Measurements from ENCODE around the gene SUGP2. TPM values are rescaled to one million over a fixed set of nuclear protein-coding genes. Genes with fewer than 3 reads are reported as not detected.

Gene SUGP2
- total RNA-seq, 1 experiment from 2014 or later, result 95.2 TPM

DNA sequence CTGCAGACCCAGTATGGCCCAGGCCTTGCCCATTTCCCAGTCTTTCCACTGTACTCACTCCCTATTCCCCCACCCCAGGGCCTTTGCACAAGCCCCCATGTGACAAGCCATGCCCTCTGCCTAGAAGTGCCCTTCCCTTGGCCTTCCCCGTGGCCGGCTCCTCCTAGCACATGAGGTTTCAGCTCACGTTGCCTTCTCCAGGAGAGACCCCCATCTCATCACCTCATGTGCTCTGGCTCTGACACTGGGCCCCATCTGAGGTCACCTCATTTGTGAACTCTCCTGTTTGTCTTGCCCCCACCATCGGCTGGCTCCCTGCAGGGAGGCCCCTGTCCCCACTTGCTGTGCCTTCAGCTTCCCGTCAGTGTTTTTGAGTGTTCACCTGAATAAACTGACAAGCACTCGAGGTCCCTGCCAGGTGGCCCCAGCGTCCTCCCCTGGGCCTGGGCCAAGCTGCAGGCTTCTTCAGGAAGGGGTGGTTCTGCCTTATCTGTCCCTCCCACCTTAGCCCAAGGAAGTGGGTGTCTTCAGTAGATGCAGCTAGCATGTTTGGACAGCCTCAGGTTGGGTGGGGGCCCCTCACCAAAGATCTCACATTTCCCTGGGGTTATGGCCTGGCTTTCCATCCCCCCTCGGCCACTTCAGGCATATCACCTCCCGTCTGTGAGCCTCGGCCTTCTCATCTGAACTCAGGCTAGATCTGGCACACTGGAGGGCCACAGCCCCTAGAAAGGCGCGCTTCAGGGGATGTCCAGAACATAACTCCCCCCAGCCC is 26.7 kb upstream of the SUGP2 start:
- Histone ChIP-seq H3K4me2 (ENCODE audit: insufficient read depth, insufficient read length, low read length) (no peak overlapping the region), H3K56ac (ENCODE audit: insufficient read length, low read depth, low read length) (no peak overlapping the region), H2BK15ac (ENCODE audit: low read depth, low read length) (no peak overlapping the region), H3K9ac (ENCODE audit: extremely low read depth, insufficient read length, low read length) (no peak overlapping the region), H2BK5ac (ENCODE audit: insufficient read length, low read length) (no peak overlapping the region), H3T11ph (ENCODE audit: low read length) (no peak overlapping the region), H3K4ac (ENCODE audit: low read depth, low read length) (no peak overlapping the region), H2AFZ (ENCODE audit: low read length) (no peak overlapping the region), H3K23ac (ENCODE audit: insufficient read length, low read depth, low read length) (no peak overlapping the region), H3K9me3 (ENCODE audit: control insufficient read depth, low read depth, low read length) (no peaks in the 10 kb centered on the region), H2BK12ac (ENCODE audit: insufficient read length, low read depth, low read length) (no peak overlapping the region), H4K5ac (ENCODE audit: insufficient read length, low read depth, low read length) (no peak overlapping the region), H4K20me1 (ENCODE audit: control insufficient read depth, insufficient read depth, insufficient read length) (no peaks in the 10 kb centered on the region), H3K27ac (ENCODE audit: insufficient read length, low read depth, low read length) (no peak overlapping the region), H3K79me1 (ENCODE audit: insufficient read depth, low read depth, low read length, poor library complexity, severe bottlenecking) (no peaks in the 10 kb centered on the region), H2BK120ac (ENCODE audit: low read depth, low read length, poor library complexity, severe bottlenecking) (no peak overlapping the region), H2BK20ac (ENCODE audit: low read depth, low read length, poor library complexity, severe bottlenecking) (no peak overlapping the region), H3K23me2 (ENCODE audit: insufficient read length, low read depth, low read length, poor library complexity, severe bottlenecking) (peaks cover 4% of the 10 kb centered on the region), H3K79me2 (ENCODE audit: insufficient read depth, low read length) (no peaks in the 10 kb centered on the region), H3K18ac (ENCODE audit: insufficient read length, low read depth, low read length) (no peak overlapping the region), H3K4me1 (ENCODE audit: insufficient read depth, low read length) (no peaks in the 10 kb centered on the region; the same call in 1 of the 2 replicates), H2AK5ac (ENCODE audit: insufficient read length, low read length) (no peak overlapping the region), H4K91ac (ENCODE audit: insufficient read length, low read depth, low read length) (no peak overlapping the region), H3K14ac (ENCODE audit: insufficient read depth, low read length) (no peak overlapping the region), H3K27me3 (ENCODE audit: insufficient read depth, low read length) (peaks cover 6% of the 10 kb centered on the region; the same call in 1 of the 2 replicates), H4K8ac (replicated peaks; ENCODE audit: insufficient read length, low read depth, low read length) (no peak overlapping the region)
- WGBS (ENCODE audit: extremely low coverage, insufficient read length, low lambda C conversion rate), result no CpG with 5 or more reads among the region's 12 CpGs
- H3K4me1 Mint-ChIP-seq, result peaks cover 18 to 20% of the 10 kb centered on the region in 2 experiments
- H3K27ac Mint-ChIP-seq, result peak overlapping the region in 1 of 3 experiments; percentile 89; a peak in 2 of 7 replicates
- H3K27me3 Mint-ChIP-seq (ENCODE audit: low read depth), result peaks cover 11% of the 10 kb centered on the region
- no peak overlapping the region for H3K4me3 Mint-ChIP-seq
- peaks cover 19 to 53% (median 36%) of the 10 kb centered on the region in 3 experiments for H3K36me3 Mint-ChIP-seq (ENCODE audit: insufficient read depth in 1 of 3, low read depth in 3 of 3)
- TF ChIP-seq CTCF (conservative IDR thresholded peaks at IDR 0.05), result no peak
- H3K9me3 Mint-ChIP-seq, result no peaks in the 10 kb centered on the region; a peak in 1 of 5 replicates
- no peak for DNase-seq
